ENCODE measurements around the gene RBM27.
"Not testable (repeated sequence)": the region's sequence is repeated elsewhere in the genome, so short reads cannot be mapped to it uniquely, and the experiment has no call there.

Gene RBM27

GRCh38 chr5:146209714-146210113 is 6.3 kb downstream of the RBM27 start:
- DNase-seq, result no peak

- DNase-seq, result not testable (repeated sequence)
Observed at GRCh38 chr5:146210810-146211209, 7.4 kb downstream of the RBM27 start.

DNA sequence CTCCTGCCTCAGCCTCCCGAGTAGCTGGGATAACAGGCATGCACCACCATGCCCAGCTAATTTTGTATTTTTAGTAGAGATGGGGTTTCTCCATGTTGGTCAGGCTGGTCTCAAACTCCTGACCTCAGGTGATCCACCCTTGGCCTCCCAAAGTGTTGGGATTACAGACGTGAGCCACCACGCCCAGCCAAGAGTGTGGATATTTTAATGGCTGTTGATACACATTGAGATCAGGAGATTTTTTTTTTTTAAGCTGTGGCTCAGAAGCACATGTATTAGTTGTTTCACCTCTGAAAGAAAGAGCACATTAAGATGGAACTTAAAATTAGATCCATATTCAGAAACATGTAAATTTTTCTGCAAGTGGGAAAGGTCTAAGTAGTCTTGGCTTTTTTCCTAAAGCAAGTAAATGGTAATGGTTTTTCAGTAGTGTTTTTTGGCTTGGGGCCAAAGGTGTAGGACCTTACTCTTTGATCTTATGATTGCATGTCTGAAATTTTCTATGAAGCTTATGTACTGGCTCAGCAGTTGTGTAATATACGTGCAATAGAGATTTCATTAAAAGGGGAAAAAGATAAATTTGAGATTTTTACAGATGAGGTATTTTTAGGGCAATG is 9.9 kb downstream of the RBM27 start:
- no peak for DNase-seq

DNA sequence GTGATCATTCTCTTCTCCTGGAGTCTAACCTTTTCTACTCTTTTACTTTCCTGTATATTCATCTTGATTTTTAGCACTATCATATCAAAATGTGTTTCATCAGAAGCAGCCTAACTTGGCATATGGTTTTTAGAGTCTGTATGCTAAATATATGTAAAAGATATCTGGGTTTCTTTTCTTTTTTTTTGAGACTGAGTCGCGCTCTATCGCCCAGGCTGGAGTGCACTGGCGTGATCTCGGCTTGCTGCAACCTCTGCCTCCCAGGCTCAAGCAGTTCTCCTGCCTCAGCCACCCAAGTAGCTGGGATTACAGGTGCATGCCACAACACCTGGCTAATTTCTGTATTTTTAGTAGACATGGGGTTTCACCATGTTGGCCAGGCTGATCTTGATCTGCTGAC is 11.5 kb downstream of the RBM27 start:
- not testable (repeated sequence) for DNase-seq

DNA sequence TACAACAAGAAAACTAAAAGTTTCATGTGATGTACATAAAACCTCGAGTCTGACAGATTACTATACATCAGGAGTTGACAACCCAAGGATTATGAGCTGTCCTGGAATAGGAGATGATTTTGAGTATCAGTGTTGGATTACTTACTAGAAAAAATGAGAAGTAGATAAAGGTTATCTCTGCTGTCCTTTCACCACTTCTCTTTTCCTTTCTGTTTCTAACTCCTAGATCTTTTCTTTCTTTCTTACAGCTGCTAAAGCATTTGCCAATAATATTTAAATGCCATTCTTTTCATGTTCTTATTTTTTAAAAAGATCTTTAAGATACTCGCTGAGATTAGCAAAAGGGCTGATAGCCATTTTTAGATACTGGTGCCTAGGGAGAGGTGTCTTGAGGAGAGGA is 14.8 kb downstream of the RBM27 start:
- no peak for DNase-seq

- DNase-seq, result no peak
Observed at GRCh38 chr5:146219243-146219642, 15.8 kb downstream of the RBM27 start.

GRCh38 chr5:146221234-146221633 is 17.8 kb downstream of the RBM27 start:
- no peak for DNase-seq

GRCh38 chr5:146222005-146222404 is 18.6 kb downstream of the RBM27 start:
- no peak for DNase-seq

DNA sequence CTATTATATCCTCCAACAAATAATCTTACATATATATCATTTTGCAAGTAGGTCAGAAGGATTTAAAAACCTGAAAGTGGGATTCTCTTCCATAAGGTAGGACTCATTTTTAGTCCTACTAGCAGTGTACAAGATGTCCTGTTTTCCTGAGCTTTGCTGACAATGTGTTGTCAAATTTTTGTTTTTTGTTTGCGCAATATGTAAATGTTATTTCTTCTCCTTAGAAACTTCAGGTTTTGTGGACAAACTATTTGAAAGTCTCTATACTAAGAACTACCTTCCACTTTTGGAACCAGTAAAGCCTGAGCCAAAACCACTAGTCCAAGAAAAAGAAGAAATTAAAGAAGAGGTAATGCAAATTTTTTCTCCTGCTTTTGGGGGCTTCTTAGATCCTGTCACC is 19.8 kb downstream of the RBM27 start:
- no peak for DNase-seq

DNA sequence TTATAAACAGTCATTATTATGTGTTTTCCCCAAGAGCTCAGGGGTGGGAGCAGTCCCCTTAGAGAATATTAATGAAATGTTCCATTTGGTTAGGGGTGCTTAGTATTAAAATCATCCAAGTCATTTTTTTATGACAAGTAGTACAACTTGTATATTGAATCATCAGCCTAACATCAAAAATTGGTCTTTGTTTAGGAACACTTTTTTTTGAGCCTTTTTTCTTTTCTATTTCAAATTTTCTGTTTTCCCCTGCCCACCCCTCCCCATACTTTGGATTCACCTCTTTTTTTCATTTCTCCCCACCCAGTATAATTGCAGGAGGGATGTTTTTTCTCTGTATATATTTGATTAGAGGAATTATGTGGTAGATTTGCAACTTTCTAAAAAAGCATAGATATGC is 25.8 kb downstream of the RBM27 start:
- DNase-seq, result no peak

DNA sequence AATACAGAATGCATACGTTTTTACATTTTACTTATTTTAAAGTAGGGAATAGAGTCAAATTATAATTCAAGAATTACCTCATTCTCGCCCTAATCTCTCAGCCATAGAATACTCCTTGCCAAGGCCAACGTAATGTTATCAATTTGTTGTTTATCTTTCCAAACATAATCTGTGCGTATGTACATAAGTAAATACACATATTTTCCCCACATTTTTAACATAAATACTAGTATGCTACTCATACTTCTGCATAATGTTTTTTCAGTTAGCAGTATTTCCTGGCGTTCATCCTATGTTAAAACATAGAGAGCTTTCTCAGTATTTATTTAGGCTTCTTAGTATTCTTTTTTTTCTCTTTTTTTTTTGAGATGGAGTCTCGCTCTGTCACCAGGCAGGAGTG is 28.8 kb downstream of the RBM27 start:
- no peak for DNase-seq

DNA sequence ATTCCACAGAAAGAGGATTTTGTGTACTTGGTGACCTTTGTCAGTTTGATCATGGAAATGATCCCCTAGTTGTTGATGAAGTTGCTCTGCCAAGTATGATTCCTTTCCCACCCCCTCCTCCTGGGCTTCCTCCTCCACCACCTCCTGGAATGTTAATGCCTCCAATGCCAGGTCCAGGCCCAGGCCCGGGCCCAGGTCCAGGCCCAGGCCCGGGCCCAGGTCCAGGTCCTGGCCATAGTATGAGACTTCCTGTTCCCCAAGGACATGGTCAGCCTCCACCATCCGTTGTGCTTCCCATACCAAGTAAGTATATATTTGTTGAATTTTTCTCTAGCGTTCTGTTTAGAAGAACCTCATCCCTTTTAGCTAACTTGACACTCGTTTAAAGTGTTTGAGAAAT is 30.0 kb downstream of the RBM27 start:
- no peak for DNase-seq

DNA sequence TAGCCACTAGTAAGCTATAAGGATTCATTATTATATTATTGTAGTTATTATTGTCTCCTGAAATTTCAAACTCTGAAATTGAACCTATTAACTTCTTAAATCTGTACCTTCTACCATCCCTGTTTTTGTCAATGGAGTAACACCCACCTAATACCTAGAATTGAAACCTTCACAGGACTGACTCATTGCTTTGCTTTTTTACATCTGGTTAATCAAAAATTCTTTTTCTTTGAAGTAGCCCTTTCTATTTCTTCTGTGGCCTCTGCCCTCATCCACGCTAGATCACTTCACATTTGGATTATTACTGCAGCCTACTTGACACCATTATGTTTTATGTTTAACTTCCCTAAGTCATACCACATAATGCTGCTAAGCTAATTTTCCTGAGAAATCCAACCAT is 35.6 kb downstream of the RBM27 start:
- no peak for DNase-seq

- DNase-seq, result no peak
Observed at GRCh38 chr5:146240951-146241350, 37.5 kb downstream of the RBM27 start.

- no peak for DNase-seq
Observed at GRCh38 chr5:146243247-146243646, 39.8 kb downstream of the RBM27 start.

GRCh38 chr5:146248561-146248960 is 45.2 kb downstream of the RBM27 start:
- no peak for DNase-seq

DNA sequence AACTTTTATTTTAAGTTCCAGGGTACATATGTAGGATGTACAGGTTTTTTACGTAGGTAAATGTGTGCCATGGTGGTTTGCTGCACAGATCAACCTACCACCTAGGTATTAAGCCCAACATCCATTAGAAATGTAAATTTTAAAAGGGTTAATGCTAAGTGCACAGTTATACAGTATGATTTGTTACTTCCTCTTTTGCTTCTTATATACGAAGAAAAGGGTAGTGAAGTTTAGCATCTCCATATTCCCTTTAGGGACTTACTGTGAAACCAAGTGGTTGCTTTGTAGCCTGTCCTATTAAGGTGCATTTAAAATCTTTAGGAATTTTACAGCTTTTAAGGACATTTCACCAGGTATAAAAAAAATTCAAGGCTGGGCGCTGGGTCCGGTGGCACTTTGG is 46.4 kb downstream of the RBM27 start:
- DNase-seq, result no peak
